ENCODE measurements around the gene SCTR. TPM values are rescaled to one million over a fixed set of nuclear protein-coding genes. Genes with fewer than 3 reads are reported as not detected.

The SCTR gene
- total RNA-seq, 1 experiment from 2014 or later, result not detected

- no peaks in the 10 kb centered on the region for H3K36me3 ChIP-seq (ENCODE audit: insufficient read depth, low read length)
- H4K20me1 ChIP-seq (ENCODE audit: insufficient read depth, low read depth, low read length), result no peaks in the 10 kb centered on the region
- H3K27me3 ChIP-seq (ENCODE audit: low read length), result no peaks in the 10 kb centered on the region
- H3K9ac ChIP-seq (ENCODE audit: low read length), result no peak overlapping the region
- no peak overlapping the region for H3K27ac ChIP-seq (ENCODE audit: low read length)
- no peak for DNase-seq
- H3K9me2 ChIP-seq (replicated peaks; ENCODE audit: insufficient read depth, low read length), result no peaks in the 10 kb centered on the region
- no peaks in the 10 kb centered on the region for H3K4me1 ChIP-seq (ENCODE audit: low read length)
- H2AFZ ChIP-seq (ENCODE audit: low read length), result no peak overlapping the region
- no peaks in the 10 kb centered on the region for H3K79me2 ChIP-seq (ENCODE audit: low read length)
- H3K4me2 ChIP-seq (ENCODE audit: low read depth, low read length, poor library complexity, severe bottlenecking), result no peak overlapping the region
- no peak overlapping the region for H3K4me3 ChIP-seq (ENCODE audit: low read length)
- H3K9me3 ChIP-seq (ENCODE audit: low read length), result peaks cover 6% of the 10 kb centered on the region; the same call in 1 of the 2 replicates
These were observed 11.9 kb upstream of the SCTR start for GRCh38 chr2:119536211-119536610.

DNA sequence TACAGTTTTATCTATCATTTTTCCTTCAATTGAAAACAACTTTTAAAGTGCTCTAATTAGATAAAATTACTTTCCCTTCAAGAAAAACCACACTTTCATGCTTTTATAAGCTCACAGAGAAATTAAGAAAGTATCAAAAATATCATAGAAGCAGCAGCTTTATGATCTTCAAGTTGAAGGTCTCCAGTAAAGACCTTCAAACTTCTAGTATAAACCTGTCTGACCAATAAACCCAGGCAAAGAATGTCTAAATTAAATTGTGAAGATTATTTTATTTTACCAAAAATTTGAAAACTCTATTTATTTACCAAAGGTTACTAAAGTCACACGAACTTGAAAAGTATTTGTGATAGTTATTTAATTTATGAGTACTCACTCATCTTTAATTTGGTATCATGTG is 9.3 kb upstream of the SCTR start:
- no peak for DNase-seq
- H3K9ac ChIP-seq (ENCODE audit: low read length), result no peak overlapping the region

DNA sequence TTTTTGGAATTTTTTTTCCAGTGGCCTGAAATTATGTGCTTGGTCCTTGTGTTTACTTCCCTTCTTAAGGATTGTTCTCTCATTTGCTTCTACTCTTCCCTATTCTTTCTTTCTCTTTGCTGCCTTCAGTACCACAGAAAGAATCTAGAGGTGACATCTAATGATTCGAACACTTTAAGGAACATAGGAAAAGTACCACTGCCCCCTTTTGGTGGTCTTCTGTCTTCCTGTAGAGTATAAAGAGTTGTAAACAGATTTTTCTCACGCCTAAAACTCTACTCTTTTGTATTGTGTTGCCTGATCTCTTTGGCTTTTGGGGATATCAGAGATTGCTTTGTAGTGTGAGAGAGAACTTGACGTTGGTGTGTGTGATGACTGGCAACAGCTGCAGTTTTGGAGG is 7.0 kb upstream of the SCTR start:
- no peak overlapping the region for H3K9ac ChIP-seq (ENCODE audit: low read length)
- H2AFZ ChIP-seq (ENCODE audit: low read length), result no peak overlapping the region
- H3K27me3 ChIP-seq (ENCODE audit: low read length), result no peaks in the 10 kb centered on the region
- no peaks in the 10 kb centered on the region for H3K9me2 ChIP-seq (replicated peaks; ENCODE audit: insufficient read depth, low read length)
- H3K79me2 ChIP-seq (ENCODE audit: low read length), result no peaks in the 10 kb centered on the region
- no peak overlapping the region for H3K4me2 ChIP-seq (ENCODE audit: low read depth, low read length, poor library complexity, severe bottlenecking)
- no peak overlapping the region for H3K27ac ChIP-seq (ENCODE audit: low read length)
- H3K4me3 ChIP-seq (ENCODE audit: low read length), result no peak overlapping the region
- peaks cover 6% of the 10 kb centered on the region; the same call in 1 of the 2 replicates for H3K9me3 ChIP-seq (ENCODE audit: low read length)
- H4K20me1 ChIP-seq (ENCODE audit: insufficient read depth, low read depth, low read length), result no peaks in the 10 kb centered on the region
- DNase-seq, result peak; percentile 48
- no peaks in the 10 kb centered on the region for H3K4me1 ChIP-seq (ENCODE audit: low read length)
- no peaks in the 10 kb centered on the region for H3K36me3 ChIP-seq (ENCODE audit: insufficient read depth, low read length)

More for the DNA sequence above, 9.3 kb upstream of the SCTR start:
- Histone ChIP-seq H3K4me3 (ENCODE audit: low read length) (no peak overlapping the region), H3K36me3 (ENCODE audit: insufficient read depth, low read length) (no peaks in the 10 kb centered on the region), H4K20me1 (ENCODE audit: insufficient read depth, low read depth, low read length) (no peaks in the 10 kb centered on the region), H3K9me2 (replicated peaks; ENCODE audit: insufficient read depth, low read length) (no peaks in the 10 kb centered on the region), H3K9me3 (ENCODE audit: low read length) (peaks cover 6% of the 10 kb centered on the region; the same call in 1 of the 2 replicates), H2AFZ (ENCODE audit: low read length) (no peak overlapping the region), H3K4me1 (ENCODE audit: low read length) (no peaks in the 10 kb centered on the region), H3K27me3 (ENCODE audit: low read length) (no peaks in the 10 kb centered on the region), H3K79me2 (ENCODE audit: low read length) (no peaks in the 10 kb centered on the region), H3K27ac (ENCODE audit: low read length) (no peak overlapping the region), H3K4me2 (ENCODE audit: low read depth, low read length, poor library complexity, severe bottlenecking) (no peak overlapping the region)

DNA sequence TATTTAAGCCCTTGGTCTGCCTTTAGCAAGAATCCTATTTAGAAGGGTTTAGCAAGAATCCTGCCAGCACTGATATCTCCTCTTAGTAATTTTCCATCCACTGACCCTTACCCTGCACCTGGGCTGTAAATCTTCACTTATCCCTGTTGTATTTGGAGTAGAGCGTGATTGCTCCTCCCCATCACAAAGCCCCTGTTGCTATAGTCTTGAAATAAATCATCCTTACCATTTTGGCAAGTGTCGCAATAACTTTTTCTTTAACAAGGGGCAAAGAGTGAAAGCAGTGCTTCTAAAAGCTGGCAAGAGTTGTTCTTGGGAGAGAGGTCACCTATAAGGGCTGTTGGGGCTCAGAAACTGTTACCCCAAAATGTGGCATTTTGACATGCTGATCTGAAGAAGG is 3.7 kb upstream of the SCTR start:
- no peaks in the 10 kb centered on the region for H3K9me2 ChIP-seq (replicated peaks; ENCODE audit: insufficient read depth, low read length)
- no peak overlapping the region for H3K4me3 ChIP-seq (ENCODE audit: low read length)
- H3K9ac ChIP-seq (ENCODE audit: low read length), result no peak overlapping the region
- no peaks in the 10 kb centered on the region for H3K36me3 ChIP-seq (ENCODE audit: insufficient read depth, low read length)
- H4K20me1 ChIP-seq (ENCODE audit: insufficient read depth, low read depth, low read length), result no peaks in the 10 kb centered on the region
- peaks cover under 1% of the 10 kb centered on the region; the same call in 1 of the 2 replicates for H3K9me3 ChIP-seq (ENCODE audit: low read length)
- H3K27me3 ChIP-seq (ENCODE audit: low read length), result no peaks in the 10 kb centered on the region
- no peaks in the 10 kb centered on the region for H3K79me2 ChIP-seq (ENCODE audit: low read length)
- no peak overlapping the region for H2AFZ ChIP-seq (ENCODE audit: low read length)
- no peak overlapping the region for H3K4me2 ChIP-seq (ENCODE audit: low read depth, low read length, poor library complexity, severe bottlenecking)
- no peak overlapping the region for H3K27ac ChIP-seq (ENCODE audit: low read length)
- H3K4me1 ChIP-seq (ENCODE audit: low read length), result no peaks in the 10 kb centered on the region
- DNase-seq, result no peak

DNA sequence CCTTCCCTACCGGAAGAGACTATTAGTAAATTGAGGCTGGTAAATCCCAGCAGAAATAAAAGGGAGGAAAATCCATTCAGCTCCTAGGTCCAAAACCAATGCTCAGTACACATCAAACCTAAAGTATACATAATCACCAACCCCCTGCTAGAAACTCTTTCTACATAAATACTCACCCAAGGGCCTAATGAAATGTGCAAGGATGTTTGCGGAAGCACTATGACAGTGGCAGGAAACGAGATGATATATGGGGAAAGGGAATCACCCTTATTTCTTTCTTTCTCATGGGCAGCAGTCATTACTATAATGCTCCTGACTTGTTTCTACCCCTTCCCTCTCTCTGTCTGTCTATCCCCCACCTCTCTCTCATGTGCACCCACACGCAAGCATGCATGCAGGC is 1.3 kb upstream of the SCTR start:
- Histone ChIP-seq H3K4me1 (ENCODE audit: low read length) (no peaks in the 10 kb centered on the region), H3K9me3 (ENCODE audit: low read length) (no peaks in the 10 kb centered on the region), H3K9ac (ENCODE audit: low read length) (no peak overlapping the region), H3K27ac (ENCODE audit: low read length) (no peak overlapping the region), H3K4me3 (ENCODE audit: low read length) (no peak overlapping the region), H4K20me1 (ENCODE audit: insufficient read depth, low read depth, low read length) (no peaks in the 10 kb centered on the region), H3K36me3 (ENCODE audit: insufficient read depth, low read length) (no peaks in the 10 kb centered on the region), H3K4me2 (ENCODE audit: low read depth, low read length, poor library complexity, severe bottlenecking) (no peak overlapping the region), H3K9me2 (replicated peaks; ENCODE audit: insufficient read depth, low read length) (no peaks in the 10 kb centered on the region), H3K27me3 (ENCODE audit: low read length) (no peaks in the 10 kb centered on the region), H2AFZ (ENCODE audit: low read length) (no peak overlapping the region), H3K79me2 (ENCODE audit: low read length) (no peaks in the 10 kb centered on the region)
- DNase-seq, result no peak

DNA sequence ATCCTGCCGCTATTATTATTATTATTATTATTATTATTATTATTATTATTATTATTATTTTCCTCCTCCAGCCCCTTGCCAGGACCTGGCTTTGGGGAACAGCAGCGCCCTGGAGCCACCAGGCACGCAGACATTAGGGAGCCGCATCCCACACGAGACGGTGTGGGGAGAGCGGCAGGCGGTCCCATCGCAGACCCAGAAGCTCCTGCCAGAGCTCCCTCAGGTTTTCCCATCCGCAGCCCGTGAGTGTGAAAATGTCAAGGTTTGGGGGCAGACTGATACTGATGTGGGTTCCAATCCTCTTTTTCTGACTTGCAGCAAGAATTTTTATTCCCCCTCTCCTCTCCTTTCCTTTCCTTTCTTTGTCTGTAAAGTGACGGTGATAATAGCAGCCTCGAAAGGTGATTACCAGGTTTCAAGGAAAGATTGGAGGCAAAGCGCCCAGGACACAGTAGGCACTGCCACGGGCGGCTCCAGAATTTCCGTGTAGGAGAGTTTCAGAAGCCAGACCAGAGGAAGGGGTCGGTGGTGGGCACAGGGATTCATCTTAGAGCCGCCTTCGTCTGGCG is 816 bp downstream of the SCTR start:
- H4K20me1 ChIP-seq (ENCODE audit: insufficient read depth, low read depth, low read length), result no peaks in the 10 kb centered on the region

GRCh38 chr2:119522671-119523070 is 1.6 kb downstream of the SCTR start:
- H3K9ac ChIP-seq (ENCODE audit: low read length), result no peak overlapping the region

More for the DNA sequence above, 816 bp downstream of the SCTR start:
- H3K36me3 ChIP-seq (ENCODE audit: insufficient read depth, low read length), result no peaks in the 10 kb centered on the region
- no peaks in the 10 kb centered on the region for H3K79me2 ChIP-seq (ENCODE audit: low read length)
- no peak overlapping the region for H3K4me2 ChIP-seq (ENCODE audit: low read depth, low read length, poor library complexity, severe bottlenecking)
- peak; percentile 6 for DNase-seq
- no peaks in the 10 kb centered on the region for H3K9me2 ChIP-seq (replicated peaks; ENCODE audit: insufficient read depth, low read length)
- H2AFZ ChIP-seq (ENCODE audit: low read length), result no peak overlapping the region
- no peaks in the 10 kb centered on the region for H3K9me3 ChIP-seq (ENCODE audit: low read length)
- no peaks in the 10 kb centered on the region for H3K27me3 ChIP-seq (ENCODE audit: low read length)
- H3K4me3 ChIP-seq (ENCODE audit: low read length), result no peak overlapping the region
- H3K4me1 ChIP-seq (ENCODE audit: low read length), result no peaks in the 10 kb centered on the region
- no peak overlapping the region for H3K9ac ChIP-seq (ENCODE audit: low read length)
- H3K27ac ChIP-seq (ENCODE audit: low read length), result no peak overlapping the region

GRCh38 chr2:119521433-119522050 is 2.7 kb downstream of the SCTR start:
- Histone ChIP-seq H4K20me1 (ENCODE audit: insufficient read depth, low read depth, low read length) (no peaks in the 10 kb centered on the region), H3K4me2 (ENCODE audit: low read depth, low read length, poor library complexity, severe bottlenecking) (no peak overlapping the region), H3K27me3 (ENCODE audit: low read length) (no peaks in the 10 kb centered on the region), H3K9ac (ENCODE audit: low read length) (no peak overlapping the region), H3K4me1 (ENCODE audit: low read length) (no peaks in the 10 kb centered on the region), H3K79me2 (ENCODE audit: low read length) (no peaks in the 10 kb centered on the region), H3K9me3 (ENCODE audit: low read length) (no peaks in the 10 kb centered on the region), H2AFZ (ENCODE audit: low read length) (no peak overlapping the region), H3K27ac (ENCODE audit: low read length) (no peak overlapping the region), H3K9me2 (replicated peaks; ENCODE audit: insufficient read depth, low read length) (no peaks in the 10 kb centered on the region), H3K4me3 (ENCODE audit: low read length) (no peak overlapping the region), H3K36me3 (ENCODE audit: insufficient read depth, low read length) (no peaks in the 10 kb centered on the region)
- DNase-seq, result no peak

More at GRCh38 chr2:119522671-119523070, 1.6 kb downstream of the SCTR start:
- Histone ChIP-seq H2AFZ (ENCODE audit: low read length) (no peak overlapping the region), H3K4me3 (ENCODE audit: low read length) (no peak overlapping the region), H3K4me2 (ENCODE audit: low read depth, low read length, poor library complexity, severe bottlenecking) (no peak overlapping the region), H3K9me2 (replicated peaks; ENCODE audit: insufficient read depth, low read length) (no peaks in the 10 kb centered on the region), H3K36me3 (ENCODE audit: insufficient read depth, low read length) (no peaks in the 10 kb centered on the region), H3K27ac (ENCODE audit: low read length) (no peak overlapping the region), H3K79me2 (ENCODE audit: low read length) (no peaks in the 10 kb centered on the region), H3K4me1 (ENCODE audit: low read length) (no peaks in the 10 kb centered on the region), H3K27me3 (ENCODE audit: low read length) (no peaks in the 10 kb centered on the region), H4K20me1 (ENCODE audit: insufficient read depth, low read depth, low read length) (no peaks in the 10 kb centered on the region), H3K9me3 (ENCODE audit: low read length) (no peaks in the 10 kb centered on the region)
- DNase-seq, result peak; percentile 9

Data from Karpas-422 (cell line).